PFSK-1 (cell line): Measurements from ENCODE around the gene OPA3.

Experiments used
- SIN3A ChIP-seq: IDR thresholded peaks from 2 replicates; pipeline ENCODE4 v1.6.1; 2012; ENCODE audit warnings: mild to moderate bottlenecking, low read length, moderate library complexity, borderline replicate concordance; ENCODE audit not compliant: insufficient read depth
- TF ChIP-seq, protein P1 (sequence below), 2 experiments: IDR thresholded peaks; 2 replicates each; pipeline versions ENCODE4 v1.6.1 to v1.8.0; 2011 to 2012; ENCODE audit warnings: low read depth in 2 of 2, low read length in 2 of 2, control low read depth in 1 of 2, inconsistent platforms in 1 of 2, mild to moderate bottlenecking in 1 of 2, moderate library complexity in 1 of 2; ENCODE audit not compliant: insufficient read depth in 1 of 2

DNA sequence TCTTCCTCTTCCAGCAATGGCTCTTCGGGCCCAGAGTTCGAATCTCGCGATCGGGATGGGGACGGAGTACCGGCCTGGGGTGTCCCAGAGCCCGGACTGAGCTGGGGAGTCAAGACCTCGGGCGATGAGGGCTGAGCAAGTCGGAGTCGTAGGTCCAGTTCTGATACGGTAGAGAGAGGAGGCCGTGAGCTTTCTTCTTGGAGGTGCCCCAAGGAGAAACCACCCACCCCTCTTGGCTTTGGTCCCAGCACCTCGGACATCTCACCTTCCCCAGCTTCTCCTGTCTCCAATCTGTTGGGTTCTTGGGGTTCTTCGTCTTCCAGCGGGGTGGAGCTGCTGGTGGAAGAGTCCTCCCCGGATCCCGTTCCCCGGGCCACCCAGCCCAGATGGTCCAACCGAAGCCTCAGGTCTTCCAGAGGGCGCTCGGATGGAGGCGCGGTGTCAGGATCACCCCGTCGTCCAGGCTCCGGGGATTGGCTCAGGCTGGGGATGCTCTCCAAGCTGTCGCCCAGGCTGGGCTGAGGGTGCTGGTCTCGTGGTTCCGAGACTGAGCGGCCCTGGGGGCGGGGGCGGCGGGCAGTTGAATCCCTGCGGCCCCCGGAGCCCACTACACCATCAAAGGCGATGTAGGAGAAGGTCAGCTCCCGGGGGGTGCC lies 90.2 kb downstream of the OPA3 start:
- TF ChIP-seq SIN3A = no peak
- TF ChIP-seq, protein P1, sequence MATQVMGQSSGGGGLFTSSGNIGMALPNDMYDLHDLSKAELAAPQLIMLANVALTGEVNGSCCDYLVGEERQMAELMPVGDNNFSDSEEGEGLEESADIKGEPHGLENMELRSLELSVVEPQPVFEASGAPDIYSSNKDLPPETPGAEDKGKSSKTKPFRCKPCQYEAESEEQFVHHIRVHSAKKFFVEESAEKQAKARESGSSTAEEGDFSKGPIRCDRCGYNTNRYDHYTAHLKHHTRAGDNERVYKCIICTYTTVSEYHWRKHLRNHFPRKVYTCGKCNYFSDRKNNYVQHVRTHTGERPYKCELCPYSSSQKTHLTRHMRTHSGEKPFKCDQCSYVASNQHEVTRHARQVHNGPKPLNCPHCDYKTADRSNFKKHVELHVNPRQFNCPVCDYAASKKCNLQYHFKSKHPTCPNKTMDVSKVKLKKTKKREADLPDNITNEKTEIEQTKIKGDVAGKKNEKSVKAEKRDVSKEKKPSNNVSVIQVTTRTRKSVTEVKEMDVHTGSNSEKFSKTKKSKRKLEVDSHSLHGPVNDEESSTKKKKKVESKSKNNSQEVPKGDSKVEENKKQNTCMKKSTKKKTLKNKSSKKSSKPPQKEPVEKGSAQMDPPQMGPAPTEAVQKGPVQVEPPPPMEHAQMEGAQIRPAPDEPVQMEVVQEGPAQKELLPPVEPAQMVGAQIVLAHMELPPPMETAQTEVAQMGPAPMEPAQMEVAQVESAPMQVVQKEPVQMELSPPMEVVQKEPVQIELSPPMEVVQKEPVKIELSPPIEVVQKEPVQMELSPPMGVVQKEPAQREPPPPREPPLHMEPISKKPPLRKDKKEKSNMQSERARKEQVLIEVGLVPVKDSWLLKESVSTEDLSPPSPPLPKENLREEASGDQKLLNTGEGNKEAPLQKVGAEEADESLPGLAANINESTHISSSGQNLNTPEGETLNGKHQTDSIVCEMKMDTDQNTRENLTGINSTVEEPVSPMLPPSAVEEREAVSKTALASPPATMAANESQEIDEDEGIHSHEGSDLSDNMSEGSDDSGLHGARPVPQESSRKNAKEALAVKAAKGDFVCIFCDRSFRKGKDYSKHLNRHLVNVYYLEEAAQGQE (IDR thresholded peaks at IDR 0.05; ENCODE audit: insufficient read depth in 1 of 2, low read depth in 2 of 2, low read length in 2 of 2) = no peak
